ENCODE results near the gene YPEL2.

YPEL2 gene

DNA sequence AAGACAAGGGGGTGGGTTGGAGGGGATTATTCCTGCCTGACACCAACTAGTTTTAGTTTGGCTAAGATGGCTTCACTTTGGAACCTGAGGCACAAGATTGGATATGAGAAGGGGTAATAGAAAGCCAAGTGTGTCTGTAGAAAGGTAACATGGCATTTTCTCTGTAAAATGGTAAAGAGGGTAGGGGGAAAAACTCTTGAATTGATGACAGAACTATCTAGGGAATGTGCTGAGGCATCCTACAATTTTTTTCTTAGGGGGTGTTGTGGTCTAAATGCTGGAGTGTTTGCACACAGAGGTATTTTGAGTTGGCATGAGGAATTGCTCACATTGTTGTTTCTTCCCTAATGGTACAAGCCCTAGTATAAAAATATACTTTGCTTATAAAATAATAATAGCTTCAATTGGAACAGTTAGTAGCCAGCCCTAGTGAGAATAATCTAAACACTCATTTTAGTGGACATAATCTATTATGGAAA is 25.8 kb downstream of the YPEL2 start:
- DNase-seq (ENCODE audit: low read depth in 2 of 2) = no peak

DNA sequence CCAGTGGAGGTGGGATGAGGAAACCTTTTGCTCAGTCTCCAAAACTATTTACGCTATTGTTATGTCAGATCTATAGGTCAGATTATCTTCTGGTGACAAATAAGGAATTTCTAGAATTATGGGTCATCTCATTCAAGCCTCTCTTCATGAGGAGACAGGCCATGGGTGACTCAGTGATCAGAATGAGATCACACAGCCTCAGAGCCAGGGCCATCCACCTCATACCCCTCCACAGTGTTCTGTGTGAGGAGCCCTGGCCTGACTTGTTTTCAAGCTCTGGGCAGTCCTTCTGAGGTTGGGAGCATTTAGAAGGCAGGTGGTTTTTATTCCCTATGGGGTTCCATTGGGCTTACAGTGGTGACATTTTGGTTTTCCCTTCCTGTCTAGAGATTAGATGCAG is 26.5 kb downstream of the YPEL2 start:
- DNase-seq (ENCODE audit: low read depth in 2 of 2) = no peak

DNA sequence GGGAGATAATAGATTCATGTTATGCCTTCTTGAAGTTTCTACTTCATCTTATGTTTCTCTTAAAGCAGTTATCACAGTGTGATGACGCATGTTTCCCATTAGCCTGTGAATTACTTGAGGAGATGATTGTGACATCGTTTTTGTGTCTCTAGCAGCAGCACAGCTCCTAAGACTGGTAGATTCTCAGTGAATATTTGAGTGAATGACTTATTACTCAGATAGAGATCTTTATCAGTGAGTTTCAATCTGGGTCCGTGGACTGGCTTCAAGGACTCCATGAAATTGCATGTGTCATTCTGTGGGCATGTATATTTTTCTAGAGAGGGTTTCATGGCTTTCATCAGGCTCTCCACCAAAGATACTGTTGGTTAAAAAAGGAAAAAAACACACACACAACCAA is 29.9 kb downstream of the YPEL2 start:
- peak in 1 of 2 donors; percentile 27 for DNase-seq (ENCODE audit: low read depth in 2 of 2)

DNA sequence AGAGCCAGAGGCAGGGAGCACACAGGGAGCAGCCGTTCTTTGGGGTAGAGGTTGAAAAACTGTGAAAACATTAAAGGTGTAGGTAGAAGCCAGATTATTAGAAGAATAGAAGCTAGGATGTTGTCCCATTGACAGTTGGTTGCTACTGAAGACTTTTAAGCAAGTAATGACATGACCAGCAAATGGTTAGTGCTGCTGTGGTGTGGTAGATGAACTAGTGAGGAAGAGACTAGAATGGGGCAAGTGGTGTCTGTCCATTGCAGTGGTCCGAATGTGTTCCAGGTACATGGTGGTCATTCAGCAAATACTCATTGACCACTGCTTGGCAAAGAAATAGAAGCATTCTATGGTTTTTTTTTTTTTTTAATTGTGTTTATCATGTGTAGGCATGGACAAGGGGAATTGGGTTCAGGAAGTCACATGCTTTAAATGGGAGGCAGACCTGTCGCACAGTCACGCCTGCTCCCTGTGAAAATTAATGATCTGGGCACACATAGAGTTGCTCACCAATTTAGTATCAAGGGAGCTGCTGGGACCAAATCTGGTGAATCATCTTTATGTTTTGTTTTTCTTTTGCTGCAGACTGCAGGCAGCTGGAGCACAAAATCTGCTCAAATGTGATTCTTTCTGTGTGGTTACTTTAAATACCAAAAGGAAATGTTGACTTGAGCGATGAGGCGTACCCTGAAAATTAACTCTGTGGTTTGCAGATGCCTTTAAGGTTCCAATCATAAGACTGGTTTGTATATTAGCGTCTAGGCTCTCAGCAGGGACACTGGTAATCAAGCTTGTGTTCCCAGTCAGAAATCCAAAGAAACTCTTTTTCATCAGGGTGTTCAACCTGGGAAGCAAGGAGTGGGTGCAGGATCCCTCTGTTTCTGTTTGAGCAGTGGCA is 30.7 kb downstream of the YPEL2 start:
- peak in 1 of 2 donors; percentile 13 for DNase-seq (ENCODE audit: low read depth in 2 of 2)

DNA sequence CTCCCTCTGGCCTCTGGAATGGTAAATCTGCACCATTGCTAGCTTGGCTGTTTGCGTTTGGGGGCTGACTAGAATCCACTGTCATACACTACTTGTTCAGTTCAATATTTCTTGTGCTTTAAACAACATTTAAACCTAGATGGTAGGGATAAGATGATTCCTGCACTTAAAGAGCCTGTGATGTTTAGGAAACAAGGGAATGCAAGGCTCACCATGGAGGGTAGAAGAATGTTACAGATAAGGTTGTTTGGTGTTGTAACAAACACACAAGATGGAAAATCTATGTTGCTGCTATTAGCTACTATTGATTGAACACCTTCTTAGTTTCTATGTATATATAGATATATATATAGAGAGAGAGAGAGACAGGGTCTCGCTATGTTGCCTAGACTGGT is 31.4 kb downstream of the YPEL2 start:
- DNase-seq (ENCODE audit: low read depth in 2 of 2) = no peak

DNA sequence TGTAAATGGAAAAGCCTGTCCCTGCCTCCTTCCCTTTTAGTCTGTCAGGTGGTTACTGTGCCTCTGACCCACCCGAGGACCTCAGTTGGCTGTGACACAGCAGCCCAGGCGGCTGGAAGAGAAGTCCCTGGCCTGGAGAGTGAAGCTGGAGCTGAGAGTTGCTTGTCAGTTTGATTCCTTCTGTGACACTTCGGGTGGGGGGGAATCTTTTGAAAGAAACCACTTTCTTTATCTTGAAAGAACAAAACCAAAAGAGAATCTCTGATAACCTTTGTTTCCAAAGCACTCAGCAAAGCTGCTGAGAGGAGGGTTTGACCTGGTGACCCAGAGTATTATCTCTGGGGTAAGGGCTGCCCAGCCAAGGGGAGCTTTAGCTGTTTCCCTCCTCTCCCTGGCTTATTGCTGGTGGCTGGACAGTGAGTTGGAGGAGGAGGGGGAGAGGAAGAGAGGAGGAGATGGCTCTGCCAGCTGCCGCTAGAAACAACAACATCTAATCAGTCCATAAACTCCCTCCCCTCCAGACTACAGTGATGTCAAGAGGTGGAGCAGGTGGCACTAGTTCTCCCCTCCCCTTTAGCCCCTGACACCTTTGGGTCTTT is 34.0 kb downstream of the YPEL2 start:
- no peak for DNase-seq (ENCODE audit: low read depth in 2 of 2)

DNA sequence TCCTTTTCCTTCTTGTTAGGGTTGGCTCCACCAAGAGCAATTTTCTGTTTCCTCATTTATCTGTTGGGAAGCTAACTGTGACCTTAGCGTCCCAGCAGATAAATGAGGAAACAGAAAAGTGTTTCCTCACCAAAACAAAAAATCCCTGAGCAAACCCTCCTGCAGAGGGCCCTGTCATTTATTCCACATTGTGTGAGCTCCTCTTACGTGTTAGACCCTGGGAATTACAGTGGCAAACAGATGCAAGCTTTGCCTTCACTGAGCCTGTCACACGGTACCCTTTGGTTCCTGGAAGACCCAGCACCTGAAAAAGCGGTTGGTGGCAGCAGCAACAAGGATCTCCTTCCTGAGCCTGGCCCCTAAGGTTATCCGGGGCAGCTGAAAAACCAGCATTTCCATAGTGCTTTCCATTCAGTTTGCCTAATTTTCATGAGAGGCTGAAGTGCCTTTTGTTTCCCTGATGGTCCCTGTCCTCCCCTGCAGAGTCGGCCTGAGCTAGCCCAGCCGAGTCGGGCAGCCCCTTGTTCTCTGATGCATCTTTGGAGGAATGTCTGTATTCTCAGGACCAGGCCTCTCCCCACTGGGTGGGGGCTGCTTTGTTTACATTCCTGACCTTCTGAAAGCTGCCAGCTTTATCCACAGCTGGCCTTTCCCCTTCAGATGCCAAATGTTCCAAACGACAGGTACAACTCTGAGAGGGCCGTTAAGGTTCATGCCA is 34.7 kb downstream of the YPEL2 start:
- DNase-seq (ENCODE audit: low read depth in 2 of 2) = no peak

DNA sequence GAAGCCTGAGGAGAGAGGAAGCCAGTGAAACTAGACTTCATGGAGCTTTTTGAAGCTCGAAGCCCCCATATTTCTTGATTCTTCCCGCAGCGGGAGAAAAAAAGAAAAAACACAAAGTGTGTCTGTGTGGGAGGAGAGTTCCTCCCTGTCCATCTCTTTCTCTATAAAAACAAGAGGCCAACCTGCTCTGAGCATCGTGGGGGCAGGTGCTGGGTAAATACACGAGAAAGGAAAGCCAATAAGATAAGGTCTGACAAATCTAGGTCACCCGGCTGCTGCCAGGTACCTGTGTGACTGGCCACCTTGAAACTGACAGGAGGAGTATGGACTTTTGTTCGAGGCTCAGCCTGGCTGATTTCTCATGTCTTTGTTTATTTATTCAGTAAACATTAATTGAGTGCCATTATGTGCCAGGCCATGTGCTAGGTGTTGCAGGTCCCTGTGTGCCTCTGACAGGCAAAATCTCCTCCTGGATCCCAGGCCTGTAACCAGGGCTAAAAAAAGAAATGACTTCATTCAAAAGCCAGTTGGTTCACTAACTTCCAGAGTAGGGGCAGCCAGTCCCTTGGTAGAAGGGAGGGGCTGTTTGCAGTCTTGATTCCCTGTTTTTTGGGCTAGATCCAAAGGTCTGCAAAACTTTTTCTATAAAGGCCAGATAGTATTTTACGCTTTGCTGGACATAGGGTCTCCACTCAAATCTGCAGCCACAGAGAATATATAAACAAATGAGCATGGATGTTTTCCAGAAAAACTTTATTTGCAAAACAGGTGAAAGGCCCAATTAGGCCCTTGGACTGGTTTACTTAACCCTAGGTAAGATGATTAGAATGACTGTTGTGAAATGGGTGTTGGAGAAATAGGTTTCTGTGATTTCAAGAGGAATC is 35.6 kb downstream of the YPEL2 start:
- DNase-seq (ENCODE audit: low read depth in 2 of 2) = no peak

DNA sequence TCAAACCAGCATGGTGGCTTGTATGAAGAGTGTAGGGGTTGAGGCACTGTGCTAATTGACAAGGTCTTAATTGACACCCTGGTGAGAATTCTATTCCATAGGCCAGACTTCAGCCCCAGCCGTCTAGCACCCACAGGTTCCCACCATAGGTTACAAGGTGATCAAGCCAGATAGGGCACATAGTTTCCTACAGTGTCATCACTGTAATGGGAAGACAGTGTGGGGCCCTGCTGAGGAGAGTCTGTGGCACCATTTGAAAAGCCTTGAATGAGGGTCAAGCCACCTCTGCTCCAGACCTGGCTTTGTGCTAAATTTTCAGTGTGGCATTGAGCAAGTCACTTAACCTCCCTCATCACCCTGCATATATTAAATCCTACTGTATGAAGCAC is 36.2 kb downstream of the YPEL2 start:
- DNase-seq (ENCODE audit: low read depth in 2 of 2) = no peak

DNA sequence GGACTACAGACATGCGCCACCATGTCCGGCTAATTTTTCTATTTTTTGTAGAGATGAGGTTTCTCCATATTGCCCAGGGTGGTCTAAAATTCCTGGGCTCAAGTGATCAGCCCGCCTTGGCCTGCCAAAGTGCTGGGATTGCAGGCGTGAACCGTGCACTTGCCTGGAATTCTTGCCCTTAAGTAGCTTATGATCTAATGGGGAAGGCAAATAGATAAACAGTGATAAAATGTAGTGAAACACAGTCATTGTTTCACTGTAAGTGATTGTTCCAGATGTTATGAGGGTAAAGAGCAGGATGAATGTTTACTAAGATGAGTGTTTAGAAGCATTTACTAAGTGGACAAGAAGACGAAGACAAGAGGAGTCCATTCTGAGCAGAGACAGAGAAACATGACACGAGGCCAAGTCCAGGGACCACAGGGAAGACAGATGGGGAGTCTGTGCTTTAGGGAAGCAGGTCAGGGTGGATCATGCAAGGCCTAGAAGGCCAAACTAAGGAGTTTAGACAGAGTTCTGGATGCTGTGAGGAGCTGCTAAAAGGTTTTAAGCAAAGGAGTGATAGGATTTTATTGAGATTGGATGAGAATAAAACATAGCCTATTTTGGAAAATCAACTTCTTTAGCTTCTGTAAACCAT is 36.9 kb downstream of the YPEL2 start:
- no peak for DNase-seq (ENCODE audit: low read depth in 2 of 2)

DNA sequence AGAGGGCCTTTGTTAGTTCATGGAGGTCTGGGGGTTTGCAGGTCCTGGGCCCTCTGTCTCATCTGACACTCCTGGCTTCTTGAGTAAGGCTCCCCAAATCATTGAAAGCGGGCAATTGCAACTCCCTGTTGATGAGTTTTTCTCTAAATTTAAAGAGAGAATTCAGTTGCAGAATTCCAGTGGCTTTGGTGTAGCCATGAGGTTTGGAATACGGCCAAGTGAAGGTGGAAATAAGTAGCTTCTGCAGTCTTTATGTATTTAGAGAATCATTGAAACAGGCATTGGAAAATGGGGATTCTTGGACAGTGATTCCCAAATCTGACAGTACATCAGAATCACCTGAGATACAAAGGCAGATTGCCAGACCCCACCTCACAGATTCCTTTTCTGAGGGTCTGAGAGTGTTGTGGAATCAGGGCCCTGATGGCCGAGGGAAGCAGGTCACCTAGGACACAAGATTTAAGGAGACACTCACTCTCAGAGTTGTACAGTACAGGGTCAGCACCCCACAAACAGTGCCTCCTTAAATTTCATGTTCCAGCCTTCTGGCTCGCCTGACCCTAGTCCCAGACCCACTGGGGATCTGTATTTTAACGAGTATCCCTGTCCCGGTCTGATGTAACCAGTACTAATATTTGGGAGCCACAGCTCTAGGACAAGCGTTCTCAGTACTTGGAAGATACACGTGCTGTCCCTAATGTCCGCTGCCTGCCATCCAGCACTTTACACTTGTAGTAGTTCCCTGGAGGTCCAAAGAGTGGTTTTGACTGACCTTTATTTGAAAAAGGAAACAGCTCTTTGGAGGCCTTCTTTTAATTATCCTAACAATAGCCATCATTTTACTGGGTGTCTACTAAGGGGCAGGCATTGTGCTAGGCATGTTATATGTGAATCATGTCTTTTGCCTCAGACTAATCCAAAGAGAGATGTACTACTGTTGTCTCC is 37.8 kb downstream of the YPEL2 start:
- DNase-seq (ENCODE audit: low read depth in 2 of 2) = no peak

DNA sequence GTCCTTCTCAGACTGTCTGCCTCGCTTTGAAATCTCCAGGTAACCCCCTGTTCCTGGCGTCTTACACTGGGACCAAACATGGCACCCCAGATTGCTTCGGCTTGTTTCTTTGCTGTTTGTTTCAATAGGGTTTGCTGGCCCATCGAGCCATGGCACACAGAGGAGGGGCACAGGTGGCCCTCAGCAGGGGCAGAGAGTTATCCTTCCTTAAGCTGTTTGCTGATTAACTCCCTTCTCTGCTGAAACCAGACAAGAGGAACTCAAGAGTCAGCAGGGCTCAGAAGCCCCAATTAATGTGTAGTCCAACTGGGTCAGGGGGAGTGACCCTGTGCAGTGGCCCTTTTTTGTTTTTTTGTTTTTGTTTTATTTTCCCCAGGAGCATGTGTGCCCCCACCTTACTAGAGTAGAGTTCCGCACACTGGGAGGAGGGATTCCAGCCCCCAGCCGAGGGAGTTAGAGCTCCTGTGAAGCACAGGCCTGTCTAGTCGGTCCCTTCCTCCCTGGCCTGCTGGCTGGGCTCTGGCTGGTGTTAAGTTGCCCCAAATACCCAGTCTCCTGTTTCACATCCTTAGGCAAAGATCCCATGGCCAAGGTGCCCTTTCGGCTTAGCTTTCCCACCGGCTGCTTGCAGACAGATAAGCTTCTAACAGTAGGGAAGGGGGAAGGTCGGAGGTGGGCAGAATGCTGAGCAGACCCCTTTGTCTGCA is 39.3 kb downstream of the YPEL2 start:
- DNase-seq (ENCODE audit: low read depth in 2 of 2) = no peak

DNA sequence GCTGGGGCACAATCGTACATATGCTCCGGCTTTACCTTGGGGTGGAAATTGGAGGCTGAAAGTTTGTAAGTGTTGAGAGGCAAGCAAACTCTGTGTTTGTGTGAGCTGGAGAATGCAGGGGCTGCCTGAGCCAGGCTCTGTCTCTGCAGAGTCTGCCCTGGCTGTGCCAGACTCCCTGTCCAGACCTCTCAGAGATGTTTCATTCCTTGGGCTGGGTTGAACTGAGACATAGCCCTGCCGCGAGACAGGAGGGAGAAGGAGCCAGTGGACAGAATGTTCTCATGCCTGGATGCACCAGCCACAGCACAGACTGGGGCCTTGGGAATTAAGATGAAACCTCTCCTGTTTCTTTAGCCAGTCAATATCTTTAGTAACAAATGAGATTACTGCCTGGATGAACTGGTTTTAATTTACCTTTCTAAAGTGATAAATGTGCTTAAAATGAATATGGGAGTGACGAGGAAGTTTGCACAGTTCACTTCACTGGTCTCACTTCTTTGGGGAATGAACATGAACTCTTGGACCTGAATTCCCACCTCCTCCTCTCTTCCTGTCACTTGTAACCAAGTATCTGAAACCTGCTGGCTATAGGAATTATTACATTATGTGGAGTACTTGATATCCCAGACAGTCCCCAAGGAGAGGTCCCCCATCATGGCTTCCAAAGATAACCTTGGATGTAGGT is 40.1 kb downstream of the YPEL2 start:
- no peak for DNase-seq (ENCODE audit: low read depth in 2 of 2)

DNA sequence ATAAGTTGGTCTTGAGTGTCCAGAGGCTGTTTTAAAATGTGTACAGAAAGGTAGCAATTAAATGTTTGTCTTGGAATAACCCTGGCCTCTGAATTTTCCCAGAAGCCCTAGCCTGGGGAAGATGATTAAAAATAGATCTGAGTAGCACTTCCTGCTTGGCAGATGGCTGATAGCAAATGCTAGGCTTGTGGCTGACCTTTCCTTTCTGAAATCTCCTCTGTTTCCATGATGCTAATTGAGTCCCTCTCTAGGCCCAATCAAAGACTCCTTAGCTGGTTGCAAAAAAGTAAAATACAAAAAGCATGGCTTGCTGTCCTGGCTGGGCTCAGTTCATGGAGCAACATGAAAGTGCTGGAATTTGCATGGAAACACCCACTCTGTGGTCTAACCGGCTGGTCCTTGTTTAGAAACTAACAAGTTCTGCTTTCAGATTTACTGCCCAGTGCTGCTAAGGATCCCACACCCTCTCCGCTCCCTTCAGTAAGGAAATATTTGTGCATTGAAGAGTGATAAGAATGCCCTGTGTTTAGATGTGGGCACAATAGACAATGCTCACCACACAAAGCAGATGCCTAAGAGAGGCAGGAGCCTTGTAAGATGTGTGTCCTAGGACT is 40.8 kb downstream of the YPEL2 start:
- no peak for DNase-seq (ENCODE audit: low read depth in 2 of 2)

DNA sequence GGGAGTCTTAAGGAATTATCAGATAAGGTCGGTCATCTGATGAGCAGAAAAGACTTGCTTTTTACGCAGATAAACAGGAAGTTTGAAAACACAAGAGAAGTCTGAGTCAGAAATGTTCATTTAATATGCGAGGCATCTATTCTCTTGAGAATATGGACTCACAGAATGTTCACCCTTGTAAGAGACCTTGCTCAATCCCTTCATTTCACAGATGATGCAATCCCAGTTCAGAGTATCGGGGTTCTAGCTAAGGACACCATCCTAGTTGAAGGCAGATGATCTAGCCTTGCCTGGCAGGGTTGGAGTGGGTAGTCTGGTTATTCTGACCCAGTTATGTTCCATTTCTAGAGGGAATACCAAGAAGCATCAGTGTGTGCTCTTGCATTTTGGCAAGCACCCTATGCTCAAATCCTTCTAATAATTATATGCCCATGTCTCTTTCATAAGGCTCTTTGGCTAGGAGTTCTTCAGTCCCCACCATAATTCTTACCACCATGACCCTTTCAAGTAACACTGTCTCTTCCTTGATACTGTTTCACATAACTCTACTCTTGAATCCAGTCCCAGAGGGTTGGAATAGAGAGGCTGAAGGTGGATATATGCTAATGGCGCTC is 42.5 kb downstream of the YPEL2 start:
- no peak for DNase-seq (ENCODE audit: low read depth in 2 of 2)

DNA sequence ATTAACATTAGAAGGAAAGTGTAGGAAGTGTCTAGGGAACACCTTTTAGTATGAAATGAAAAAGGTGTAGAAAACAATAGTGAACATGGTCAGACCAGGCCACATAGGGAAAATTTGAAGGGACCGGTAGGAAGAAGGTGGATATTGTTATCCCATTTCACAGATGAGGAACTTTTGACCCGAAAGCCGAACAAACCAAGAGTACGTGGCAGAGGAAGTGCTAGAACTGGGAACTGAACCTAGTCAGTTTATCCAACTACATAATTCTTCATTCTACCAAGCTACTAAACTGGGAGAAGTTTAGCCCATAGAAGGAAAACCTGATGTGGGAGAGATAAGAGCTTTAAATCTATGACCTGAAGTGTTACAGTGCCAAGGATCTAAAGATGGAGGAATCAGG is 43.2 kb downstream of the YPEL2 start:
- DNase-seq (ENCODE audit: low read depth in 2 of 2) = no peak

DNA sequence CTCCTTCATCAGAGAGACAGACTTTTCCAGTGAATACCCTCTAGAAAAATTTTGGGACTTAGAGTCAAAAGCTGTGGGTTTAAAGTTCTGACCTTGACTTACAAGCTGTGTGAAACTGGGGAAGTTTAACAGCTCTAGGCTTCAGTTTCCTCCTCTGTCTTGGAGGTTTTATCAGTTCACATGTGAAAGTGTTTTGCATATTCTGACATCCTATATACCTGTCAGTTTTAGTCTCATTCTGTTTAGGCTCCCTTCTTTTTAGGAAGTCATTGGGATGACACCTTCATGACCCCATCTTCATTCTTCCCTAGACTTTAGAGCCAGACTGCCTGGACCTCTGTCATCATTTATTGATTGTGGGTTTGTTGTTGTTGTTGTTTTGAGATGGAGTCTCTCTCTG is 44.4 kb downstream of the YPEL2 start:
- DNase-seq (ENCODE audit: low read depth in 2 of 2) = no peak

DNA sequence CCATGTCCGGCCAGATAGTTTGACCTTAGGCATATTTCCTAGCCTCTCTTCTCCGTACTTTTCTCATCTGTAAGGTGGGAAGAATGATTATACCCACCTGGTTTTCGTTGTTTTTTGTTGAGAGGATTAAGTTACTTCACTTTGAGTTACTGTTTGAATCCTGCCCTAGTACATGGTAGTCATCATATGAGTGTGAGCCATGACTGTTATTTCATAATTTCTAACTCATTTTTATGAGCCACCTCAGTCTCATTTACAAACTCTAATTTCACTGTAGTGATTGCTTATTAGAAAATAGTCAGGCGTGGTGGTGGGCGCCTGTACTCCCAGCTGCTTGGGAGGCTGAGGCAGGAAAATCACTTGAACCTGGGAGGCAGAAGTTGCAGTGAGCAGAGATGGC is 45.1 kb downstream of the YPEL2 start:
- DNase-seq (ENCODE audit: low read depth in 2 of 2) = no peak
